GM18508 (cell line): ENCODE data around the gene MAD1L1.

ENCODE experiments used
- ATAC-seq: cut with Tn5 transposase; IDR thresholded peaks from one replicate; pipeline ENCODE4 v1.9.1; 2021; ENCODE audit warnings: moderate number of reproducible peaks; ENCODE audit not compliant: insufficient read depth, unreplicated experiment

MAD1L1 gene

GRCh38 chr7:1952781-1953180 lies 280.0 kb downstream of the MAD1L1 start:
- no peak for ATAC-seq

GRCh38 chr7:1952169-1952760 lies 280.5 kb downstream of the MAD1L1 start:
- ATAC-seq: no peak

- no peak for ATAC-seq
Observed at GRCh38 chr7:1951600-1951999, 281.1 kb downstream of the MAD1L1 start.

- ATAC-seq: no peak
Observed at GRCh38 chr7:1951159-1951536, 281.6 kb downstream of the MAD1L1 start.

GRCh38 chr7:1950452-1951158 lies 282.1 kb downstream of the MAD1L1 start:
- ATAC-seq: no peak

GRCh38 chr7:1950066-1950451 lies 282.7 kb downstream of the MAD1L1 start:
- ATAC-seq: no peak

GRCh38 chr7:1949681-1950055 lies 283.1 kb downstream of the MAD1L1 start:
- ATAC-seq: no peak

GRCh38 chr7:1948887-1949680 lies 283.7 kb downstream of the MAD1L1 start:
- no peak for ATAC-seq

GRCh38 chr7:1948301-1948796 lies 284.4 kb downstream of the MAD1L1 start:
- ATAC-seq: no peak

GRCh38 chr7:1947586-1948217 lies 285.0 kb downstream of the MAD1L1 start:
- no peak for ATAC-seq

- no peak for ATAC-seq
Observed at GRCh38 chr7:1946773-1947450, 285.8 kb downstream of the MAD1L1 start.

- no peak for ATAC-seq
Observed at GRCh38 chr7:1946025-1946772, 286.5 kb downstream of the MAD1L1 start.

- ATAC-seq: no peak
Observed at GRCh38 chr7:1945558-1945957, 287.2 kb downstream of the MAD1L1 start.

- ATAC-seq: no peak
Observed at GRCh38 chr7:1944619-1945210, 288.0 kb downstream of the MAD1L1 start.

GRCh38 chr7:1943933-1944618 lies 288.7 kb downstream of the MAD1L1 start:
- no peak for ATAC-seq

- ATAC-seq: no peak
Observed at GRCh38 chr7:1943326-1943725, 289.4 kb downstream of the MAD1L1 start.

- no peak for ATAC-seq
Observed at GRCh38 chr7:1942941-1943289, 289.8 kb downstream of the MAD1L1 start.

- ATAC-seq: no peak
Observed at GRCh38 chr7:1942243-1942940, 290.4 kb downstream of the MAD1L1 start.
